ENCODE results near the gene C10orf90. TPM values are rescaled to one million over a fixed set of nuclear protein-coding genes. Genes with fewer than 3 reads are reported as not detected.

C10orf90 gene
- total RNA-seq, 4 donors from 2014 or later: 0.26 TPM; not detected in 3

DNA sequence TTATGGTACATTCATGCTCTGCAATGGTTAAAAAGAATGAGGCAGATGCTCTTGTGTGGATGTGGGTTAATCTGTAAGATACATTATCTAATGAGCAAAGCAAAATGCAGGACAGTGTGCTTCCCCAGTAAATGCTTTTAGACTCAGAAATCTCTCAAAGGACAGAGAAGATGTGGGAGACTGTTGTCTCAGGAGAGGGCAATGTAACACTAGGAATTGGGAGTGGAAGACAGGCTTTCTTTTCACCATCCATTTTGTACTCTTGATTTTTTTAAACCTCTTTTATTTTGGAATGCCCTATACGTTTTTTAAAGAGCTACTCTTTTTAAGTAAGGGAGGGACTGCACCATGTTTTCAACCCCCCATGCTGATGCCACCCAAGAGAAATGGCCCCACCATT, 204.7 kb downstream of the C10orf90 start:
- Histone ChIP-seq H3K27me3 (peaks cover 0 to 5% (median 0%) of the 10 kb centered on the region in 4 donors), H3K36me3 (no peaks in the 10 kb centered on the region), H3K4me3 (no peak overlapping the region), H3K9me3 (no peaks in the 10 kb centered on the region), H3K27ac (no peak overlapping the region), H3K4me1 (no peaks in the 10 kb centered on the region)
- intact Hi-C loops (cut with DNase I): no loop called here
- WGBS, 2 donors: 19 to 30% methylated on average over 1 of the region's 1 CpG
- DNase-seq: no peak
- TF ChIP-seq POLR2A (IDR thresholded peaks at IDR 0.05): no peak
- TF ChIP-seq, protein P1, sequence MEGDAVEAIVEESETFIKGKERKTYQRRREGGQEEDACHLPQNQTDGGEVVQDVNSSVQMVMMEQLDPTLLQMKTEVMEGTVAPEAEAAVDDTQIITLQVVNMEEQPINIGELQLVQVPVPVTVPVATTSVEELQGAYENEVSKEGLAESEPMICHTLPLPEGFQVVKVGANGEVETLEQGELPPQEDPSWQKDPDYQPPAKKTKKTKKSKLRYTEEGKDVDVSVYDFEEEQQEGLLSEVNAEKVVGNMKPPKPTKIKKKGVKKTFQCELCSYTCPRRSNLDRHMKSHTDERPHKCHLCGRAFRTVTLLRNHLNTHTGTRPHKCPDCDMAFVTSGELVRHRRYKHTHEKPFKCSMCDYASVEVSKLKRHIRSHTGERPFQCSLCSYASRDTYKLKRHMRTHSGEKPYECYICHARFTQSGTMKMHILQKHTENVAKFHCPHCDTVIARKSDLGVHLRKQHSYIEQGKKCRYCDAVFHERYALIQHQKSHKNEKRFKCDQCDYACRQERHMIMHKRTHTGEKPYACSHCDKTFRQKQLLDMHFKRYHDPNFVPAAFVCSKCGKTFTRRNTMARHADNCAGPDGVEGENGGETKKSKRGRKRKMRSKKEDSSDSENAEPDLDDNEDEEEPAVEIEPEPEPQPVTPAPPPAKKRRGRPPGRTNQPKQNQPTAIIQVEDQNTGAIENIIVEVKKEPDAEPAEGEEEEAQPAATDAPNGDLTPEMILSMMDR (IDR thresholded peaks at IDR 0.05): no peak

DNA sequence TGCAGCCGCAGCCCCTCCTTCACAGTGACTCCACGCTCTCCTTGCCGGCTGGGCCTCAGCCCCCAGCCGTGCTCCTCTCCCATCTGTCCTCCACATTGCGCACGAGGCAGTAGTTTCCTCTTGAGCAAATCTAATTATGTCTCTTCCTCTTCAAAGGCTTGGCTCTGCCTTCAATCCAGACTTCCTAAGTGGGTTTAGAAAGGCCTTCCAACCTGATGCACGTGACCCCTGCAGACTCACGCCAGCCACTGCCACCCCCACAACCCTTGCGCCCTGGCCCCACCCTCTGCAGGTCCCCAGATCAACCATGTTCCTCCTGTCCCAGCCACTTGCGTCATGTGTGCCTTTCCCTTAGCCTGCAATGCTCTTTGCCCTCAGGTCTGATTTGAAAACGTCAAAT, 207.2 kb downstream of the C10orf90 start:
- Histone ChIP-seq H3K9me3 (no peaks in the 10 kb centered on the region), H3K4me3 (no peak overlapping the region), H3K27me3 (no peaks in the 10 kb centered on the region), H3K36me3 (no peaks in the 10 kb centered on the region), H3K27ac (no peak overlapping the region), H3K4me1 (peaks cover 0 to 17% (median 0%) of the 10 kb centered on the region in 3 donors)
- no peak for DNase-seq
- 55 to 59% methylated on average over 8 to 11 of the region's 11 CpGs for WGBS, 2 donors
- intact Hi-C loops (cut with DNase I): no loop called here
- TF ChIP-seq, protein P1 (IDR thresholded peaks at IDR 0.05): no peak
- TF ChIP-seq POLR2A (IDR thresholded peaks at IDR 0.05): no peak

DNA sequence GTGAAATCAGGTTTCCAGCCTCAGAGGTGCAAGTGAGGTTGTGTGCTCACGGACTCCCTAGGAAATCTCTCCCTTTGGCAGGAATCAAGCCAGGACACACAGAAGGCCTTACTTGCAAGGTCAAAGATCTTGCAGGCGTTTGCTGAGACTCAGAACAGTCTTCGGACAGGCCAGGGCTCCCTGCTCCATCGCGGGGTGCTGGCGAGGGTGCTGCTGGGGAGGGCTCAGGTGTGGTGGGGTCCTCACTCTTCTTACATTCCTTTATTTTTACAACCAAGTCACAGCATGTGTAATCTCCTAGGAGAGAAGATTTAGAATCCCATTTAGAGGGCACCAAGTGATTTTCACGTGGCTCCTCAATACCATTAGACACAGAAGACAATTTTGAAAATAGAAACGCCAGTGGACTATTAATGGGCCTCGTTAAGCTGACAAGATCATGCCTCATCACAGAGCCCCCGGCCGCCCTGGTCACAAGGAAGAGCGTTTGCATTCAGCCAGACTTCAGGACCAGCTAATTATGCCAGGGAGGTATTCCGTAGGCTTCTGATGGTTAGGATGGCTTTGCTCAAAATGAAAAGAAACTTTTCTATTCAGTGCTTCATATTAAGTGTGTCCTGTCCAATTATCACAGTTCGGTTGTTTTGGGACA, 209.1 kb downstream of the C10orf90 start:
- intact Hi-C loops (cut with DNase I): no loop called here
- no peak for DNase-seq
- Histone ChIP-seq H3K27me3 (no peaks in the 10 kb centered on the region), H3K4me1 (peaks cover 0 to 17% (median 0%) of the 10 kb centered on the region in 3 donors), H3K9me3 (no peaks in the 10 kb centered on the region), H3K4me3 (no peak overlapping the region), H3K27ac (no peak overlapping the region), H3K36me3 (no peaks in the 10 kb centered on the region)
- 81 to 88% methylated on average over 13 to 14 of the region's 14 CpGs for WGBS, 2 donors
- TF ChIP-seq, protein P1 (IDR thresholded peaks at IDR 0.05): no peak
- no peak for TF ChIP-seq POLR2A (IDR thresholded peaks at IDR 0.05)

DNA sequence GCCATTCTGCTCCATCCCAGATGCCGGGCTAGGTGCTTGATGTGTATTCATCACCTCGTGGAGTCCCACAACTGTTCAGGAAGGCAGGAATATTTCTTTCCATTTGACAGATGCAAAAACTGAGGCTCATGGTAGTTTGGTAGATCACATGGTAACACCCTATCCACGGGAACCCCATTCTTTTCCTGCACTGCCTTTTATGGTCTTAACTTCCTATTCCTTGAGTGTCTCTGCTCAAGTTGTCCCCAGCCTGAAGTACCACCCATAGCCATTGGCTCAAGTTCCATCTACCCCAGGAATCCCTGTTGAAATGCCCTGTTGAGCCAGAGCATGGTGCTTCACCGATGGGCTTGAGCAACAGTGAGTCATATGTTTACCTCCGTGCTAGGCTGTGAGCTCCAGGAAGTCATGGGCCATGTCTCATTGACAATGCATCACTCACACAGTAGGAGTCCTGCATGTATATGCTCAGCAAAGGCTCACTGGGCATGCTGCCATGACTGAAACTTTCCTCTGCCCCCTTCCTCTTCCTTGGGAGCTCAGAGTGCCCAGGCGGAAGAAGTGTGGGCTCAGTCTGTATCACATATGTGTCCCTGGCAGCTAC, 210.5 kb downstream of the C10orf90 start:
- H3K27ac ChIP-seq: peak overlapping the region in 1 of 4 donors; percentile 21
- 65 to 68% methylated on average over 5 of the region's 6 CpGs for WGBS, 2 donors
- peaks cover 0 to 25% (median 6%) of the 10 kb centered on the region in 3 donors for H3K4me1 ChIP-seq
- no peaks in the 10 kb centered on the region for H3K27me3 ChIP-seq
- DNase-seq: no peak
- intact Hi-C loops (cut with DNase I): no loop called here
- TF ChIP-seq, protein P1 (IDR thresholded peaks at IDR 0.05): no peak
- TF ChIP-seq POLR2A (IDR thresholded peaks at IDR 0.05): no peak
- no peaks in the 10 kb centered on the region for H3K9me3 ChIP-seq
- H3K4me3 ChIP-seq: no peak overlapping the region
- H3K36me3 ChIP-seq: no peaks in the 10 kb centered on the region

DNA sequence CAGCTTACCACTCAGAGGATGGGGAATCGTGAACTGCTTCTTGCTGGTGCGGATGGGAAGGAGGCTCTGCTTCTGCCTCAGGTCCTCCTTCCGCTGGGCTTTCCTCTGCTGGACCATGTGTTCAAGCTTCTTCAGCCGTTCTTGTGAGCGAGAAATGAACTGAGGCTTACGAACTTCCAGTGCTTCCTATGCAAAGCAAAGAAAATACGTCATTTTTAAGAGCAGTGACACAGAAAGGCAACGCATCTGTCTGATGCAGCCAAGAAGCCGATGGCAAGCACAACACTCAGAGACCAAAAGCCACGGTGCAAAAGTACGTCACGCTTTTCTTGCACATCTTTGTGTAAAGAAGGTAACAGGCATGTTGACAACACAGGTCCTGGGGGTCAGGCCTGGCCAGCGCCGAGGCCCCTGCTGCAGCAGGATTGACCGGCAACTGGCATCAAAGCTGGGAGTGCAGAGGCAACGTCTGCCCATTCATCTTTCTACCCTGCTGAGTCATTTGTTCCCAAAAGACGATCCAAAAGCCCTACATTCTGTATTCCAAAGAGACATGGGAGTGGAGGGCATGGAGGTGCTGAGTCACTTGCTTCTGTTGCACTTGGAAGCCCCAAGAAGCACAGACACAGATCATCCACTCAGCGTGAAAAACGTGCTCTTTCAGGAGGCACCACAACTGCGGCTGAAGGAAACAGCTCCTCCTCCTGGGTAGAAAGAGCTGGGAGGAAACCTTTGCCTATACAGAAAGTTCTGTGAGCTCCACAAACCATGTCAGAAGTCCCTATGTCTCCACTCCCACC, 211.3 kb downstream of the C10orf90 start:
- Histone ChIP-seq H3K4me1 (peaks cover 0 to 25% (median 6%) of the 10 kb centered on the region in 3 donors), H3K27ac (peak overlapping the region in 1 of 4 donors; percentile 21), H3K4me3 (no peak overlapping the region), H3K36me3 (no peaks in the 10 kb centered on the region), H3K9me3 (no peaks in the 10 kb centered on the region), H3K27me3 (no peaks in the 10 kb centered on the region)
- 59 to 64% methylated on average over 15 to 17 of the region's 20 CpGs for WGBS, 2 donors
- intact Hi-C loops (cut with DNase I): no loop called here
- no peak for DNase-seq
- TF ChIP-seq, protein P1 (IDR thresholded peaks at IDR 0.05): peak in 2 of 6 experiments; percentile 4 to 10
- TF ChIP-seq POLR2A (IDR thresholded peaks at IDR 0.05): no peak

All from esophagus squamous epithelium (tissue), 5 donors.